NCI-H460 (cell line): Measurements from ENCODE around the gene ADI1. TPM values are rescaled to one million over a fixed set of nuclear protein-coding genes. Genes with fewer than 3 reads are reported as not detected.

ENCODE experiments used
- DNase-seq: peaks from one replicate; pipeline ENCODE4 v3.0.0-alpha.2; 2016; ENCODE audit warnings: low read depth; ENCODE audit errors: extremely low read depth
- polyA plus RNA-seq: library from polyadenylated mRNA; depleted of rRNA; stranded (reverse); fragments of >200 nt; gene quantifications from 2 replicates; pipeline ENCODE4 v1.2.3, GENCODE V29; 2014; cell fraction: nucleus; rRNA removed
- total RNA-seq: library from RNA; depleted of rRNA; stranded (reverse); fragments of >200 nt; shearing (Covaris generic); gene quantifications from 2 replicates; pipeline ENCODE4 v1.2.3, GENCODE V29; 2014; rRNA removed

ADI1 gene
- total RNA-seq: 27.7 and 28.5 TPM in 2 replicates
- polyA plus RNA-seq: 32.6 and 39.6 TPM in 2 replicates

- peak; percentile 65 for DNase-seq
These were observed at the start of gene ADI1 for GRCh38 chr2:3519255-3520205. Gene ADI1, minus strand, starts transcription at chr2:3519531. Its CDS starts 44 bp downstream, at chr2:3519487.

GRCh38 chr2:3566806-3567205, 47.5 kb upstream of the ADI1 start:
- no peak for DNase-seq

- DNase-seq: no peak
These were observed 45.8 kb upstream of the ADI1 start for GRCh38 chr2:3565117-3565516.

- DNase-seq: no peak
These were observed 44.2 kb upstream of the ADI1 start for GRCh38 chr2:3563521-3563976.

GRCh38 chr2:3558205-3559014, 39.1 kb upstream of the ADI1 start, which contains the start of gene RNASEH1:
Gene RNASEH1, minus strand, starts transcription at chr2:3558333. Its CDS starts 73 bp downstream, at chr2:3558260.
- peak; percentile 99 for DNase-seq

GRCh38 chr2:3557639-3558204, 38.4 kb upstream of the ADI1 start:
- DNase-seq: no peak

GRCh38 chr2:3553946-3554345, 34.6 kb upstream of the ADI1 start:
- no peak for DNase-seq

GRCh38 chr2:3547915-3548314, 28.6 kb upstream of the ADI1 start:
- DNase-seq: no peak

- no peak for DNase-seq
These were observed 26.6 kb upstream of the ADI1 start for GRCh38 chr2:3545788-3546478.

GRCh38 chr2:3543023-3543683, 23.8 kb upstream of the ADI1 start:
- DNase-seq: no peak

GRCh38 chr2:3542107-3542506, 22.8 kb upstream of the ADI1 start:
- no peak for DNase-seq

GRCh38 chr2:3539836-3540235, 20.5 kb upstream of the ADI1 start:
- no peak for DNase-seq

- DNase-seq: peak; percentile 29
These were observed 17.6 kb upstream of the ADI1 start for GRCh38 chr2:3536682-3537632.

- peak; percentile 37 for DNase-seq
These were observed 16.7 kb upstream of the ADI1 start for GRCh38 chr2:3535794-3536681.

- DNase-seq: no peak
These were observed 16.1 kb upstream of the ADI1 start for GRCh38 chr2:3535467-3535793.

GRCh38 chr2:3534251-3534814, 15.0 kb upstream of the ADI1 start:
- DNase-seq: no peak

- DNase-seq: no peak
These were observed 14.5 kb upstream of the ADI1 start for GRCh38 chr2:3533836-3534235.
